Esophagus muscularis mucosa (tissue), 4 donors: ENCODE results near the gene ZSWIM4. TPM values are rescaled to one million over a fixed set of nuclear protein-coding genes. Genes with fewer than 3 reads are reported as not detected.
A peak's percentile ranks its signal among the peaks of the same experiment; 100 is the strongest.

Experiments used
- DNase-seq: peaks from one replicate; pipeline ENCODE4 v3.0.0-alpha.2; 2017; ENCODE audit errors: extremely low spot score
- H3K27ac ChIP-seq, 4 donors: fragments of 200-600 bp; sonication (generic); replicated peaks in 1 of 4; 1 replicate in 3 of 4; 2 replicates in 1 of 4; pipeline ENCODE4 v1.5.1; 2016 to 2019; ENCODE audit warnings: mild to moderate bottlenecking in 1 of 4
- H3K27me3 ChIP-seq, 4 donors: fragments of 200-600 bp; sonication (generic); one replicate each; pipeline versions ENCODE4 v1.5.1 to v1.6.0; 2016 to 2019
- H3K36me3 ChIP-seq, 4 donors: fragments of 200-600 bp; sonication (generic); one replicate each; pipeline ENCODE4 v1.5.1; 2016 to 2019
- H3K4me1 ChIP-seq, 4 donors: fragments of 200-600 bp; sonication (generic); one replicate each; pipeline ENCODE4 v1.5.1; 2016 to 2019
- H3K4me3 ChIP-seq, 4 donors: fragments of 200-600 bp; sonication (generic); 1 replicate in 2 of 4; 2 replicates in 2 of 4; pipeline ENCODE4 v1.5.1; 2016 to 2019; ENCODE audit warnings: mild to moderate bottlenecking in 4 of 4, moderate library complexity in 1 of 4
- H3K9me3 ChIP-seq, 4 donors: fragments of 200-600 bp; sonication (generic); 1 replicate in 3 of 4; 2 replicates in 1 of 4; pipeline ENCODE4 v1.5.1; 2016 to 2019
- CTCF ChIP-seq, 3 experiments: fragments of 200-600 bp in 2 of 3; fragments of 450-650 bp in 1 of 3; sonication (generic) in 2 of 3; IDR thresholded peaks; one replicate each; pipeline ENCODE4 v1.5.1; 2017 to 2019; ENCODE audit warnings: antibody characterized with exemption in 3 of 3, mild to moderate bottlenecking in 2 of 3, moderate library complexity in 1 of 3
- EP300 ChIP-seq: sonication (generic); formaldehyde crosslinking; IDR thresholded peaks from one replicate; pipeline ENCODE4 v1.6.1; 2017; ENCODE audit warnings: antibody characterized with exemption
- POLR2A ChIP-seq: fragments of 450-650 bp; IDR thresholded peaks from one replicate; pipeline ENCODE4 v1.6.1; 2017; ENCODE audit warnings: antibody characterized with exemption, moderate library complexity, mild to moderate bottlenecking, low read depth
- POLR2AphosphoS5 ChIP-seq, 2 donors: sonication (generic); formaldehyde crosslinking; IDR thresholded peaks; one replicate each; pipeline ENCODE4 v1.6.1; 2017; ENCODE audit warnings: antibody characterized with exemption in 2 of 2
- WGBS: methylation state at CpG from one replicate; pipeline ENCODE4 v1.1.5; 2018; 5-methylcytosine and 5-hydroxymethylcytosine counted together
- intact Hi-C: fragments of 100-400 bp; cut with DNase I; formaldehyde crosslinking; loops from one replicate; pipeline ENCODE4 v1.15.1; 2023
- total RNA-seq, 4 donors: library from RNA; depleted of rRNA; stranded (reverse); fragments of >200 nt; gene quantifications; one replicate each; pipeline versions ENCODE4 v1.1.0 to v1.2.1, GENCODE V29; 2016

The ZSWIM4 gene
- total RNA-seq, 4 donors from 2014 or later, result 5.3 to 11.6 (median 7.8) TPM

GRCh38 chr19:13838435-13839129 is 43.3 kb downstream of the ZSWIM4 start:
- Histone ChIP-seq H3K27ac (peak overlapping the region; percentile 99 to 100 (median 100)), H3K36me3 (peaks cover 16 to 61% (median 33%) of the 10 kb centered on the region in 4 donors), H3K4me3 (peak overlapping the region; percentile 85 to 100 (median 100)), H3K9me3 (no peaks in the 10 kb centered on the region), H3K27me3 (no peaks in the 10 kb centered on the region), H3K4me1 (peaks cover 60 to 88% (median 85%) of the 10 kb centered on the region in 4 donors)
- 47% methylated on average over 12 of the region's 18 CpGs for WGBS
- TF ChIP-seq POLR2AphosphoS5 (IDR thresholded peaks at IDR 0.05) (no peak), POLR2A (no peak), CTCF (IDR thresholded peaks at IDR 0.05) (no peak), EP300 (no peak)
- intact Hi-C loops, result no loop called here
- no peak for DNase-seq

GRCh38 chr19:13839130-13839937 is 44.1 kb downstream of the ZSWIM4 start:
- TF ChIP-seq CTCF (IDR thresholded peaks at IDR 0.05), result no peak
- TF ChIP-seq POLR2AphosphoS5 (IDR thresholded peaks at IDR 0.05), result peak; percentile 86 to 91
- no peak for TF ChIP-seq EP300
- peak; percentile 37 for TF ChIP-seq POLR2A
- peak overlapping the region; percentile 85 to 100 (median 100) for H3K4me3 ChIP-seq
- peaks cover 61 to 88% (median 85%) of the 10 kb centered on the region in 4 donors for H3K4me1 ChIP-seq
- no peaks in the 10 kb centered on the region for H3K9me3 ChIP-seq
- peak; percentile 97 for DNase-seq
- intact Hi-C loops, result no loop called here
- peaks cover 16 to 55% (median 28%) of the 10 kb centered on the region in 4 donors for H3K36me3 ChIP-seq
- no peaks in the 10 kb centered on the region for H3K27me3 ChIP-seq
- 0% methylated on average over 19 of the region's 36 CpGs for WGBS
- H3K27ac ChIP-seq, result peak overlapping the region; percentile 99 to 100 (median 100)

GRCh38 chr19:13839938-13840304 is 44.7 kb downstream of the ZSWIM4 start:
- H3K4me3 ChIP-seq, result peak overlapping the region; percentile 85 to 100 (median 100)
- H3K36me3 ChIP-seq, result peaks cover 11 to 49% (median 22%) of the 10 kb centered on the region in 4 donors
- no peak for DNase-seq
- 18% methylated on average over 3 of the region's 6 CpGs for WGBS
- no peaks in the 10 kb centered on the region for H3K9me3 ChIP-seq
- H3K27me3 ChIP-seq, result no peaks in the 10 kb centered on the region
- intact Hi-C loops, result loop anchor here (10.0 kb wide), 1 partner anchor 685 kb away; the partner anchor contains the start of genes IER2 and STX10
- TF ChIP-seq EP300, result no peak
- no peak for TF ChIP-seq POLR2A
- no peak for TF ChIP-seq POLR2AphosphoS5 (IDR thresholded peaks at IDR 0.05)
- no peak for TF ChIP-seq CTCF (IDR thresholded peaks at IDR 0.05)
- H3K27ac ChIP-seq, result peak overlapping the region; percentile 99 to 100 (median 100)
- peaks cover 55 to 87% (median 83%) of the 10 kb centered on the region in 4 donors for H3K4me1 ChIP-seq

GRCh38 chr19:13840305-13841085 is 45.3 kb downstream of the ZSWIM4 start:
- Histone ChIP-seq H3K9me3 (no peaks in the 10 kb centered on the region), H3K27ac (peak overlapping the region; percentile 99 to 100 (median 100)), H3K27me3 (no peaks in the 10 kb centered on the region), H3K4me3 (peak overlapping the region; percentile 85 to 100 (median 100)), H3K36me3 (peaks cover 7 to 43% (median 17%) of the 10 kb centered on the region in 4 donors), H3K4me1 (peaks cover 53 to 87% (median 80%) of the 10 kb centered on the region in 4 donors)
- no peak for TF ChIP-seq CTCF (IDR thresholded peaks at IDR 0.05)
- TF ChIP-seq POLR2AphosphoS5 (IDR thresholded peaks at IDR 0.05), result peak; percentile 51 to 86
- intact Hi-C loops, result loop anchor here (10.0 kb wide), 1 partner anchor 686 kb away; the partner anchor contains the start of genes IER2 and STX10
- no peak for DNase-seq
- 14% methylated on average over 20 of the region's 23 CpGs for WGBS
